Muscle of leg (tissue), 11 donors: ENCODE results near the gene TANC2. TPM values are rescaled to one million over a fixed set of nuclear protein-coding genes. Genes with fewer than 3 reads are reported as not detected.

ENCODE experiments used
- DNase-seq: peaks from one replicate; pipeline ENCODE4 v3.0.0; 2013
- H3K27ac ChIP-seq: one replicate; pipeline ENCODE4 v1.5.1; 2013; ENCODE audit warnings: mild to moderate bottlenecking, low read length, control low read depth
- H3K27me3 ChIP-seq: one replicate; pipeline ENCODE4 v1.6.1; 2013; ENCODE audit warnings: low read length; ENCODE audit not compliant: control insufficient read depth, insufficient read depth
- H3K36me3 ChIP-seq: one replicate; pipeline ENCODE4 v1.6.1; 2013; ENCODE audit warnings: low read length; ENCODE audit not compliant: control insufficient read depth, insufficient read depth
- H3K4me1 ChIP-seq: one replicate; pipeline ENCODE4 v1.6.1; 2013; ENCODE audit warnings: low read length; ENCODE audit not compliant: control insufficient read depth, insufficient read depth
- H3K4me3 ChIP-seq: one replicate; pipeline ENCODE4 v1.5.1; 2013; ENCODE audit warnings: low read length, control low read depth
- H3K9me3 ChIP-seq: replicated peaks from 2 replicates; pipeline ENCODE4 v1.6.1; 2013; ENCODE audit warnings: low read depth, low read length; ENCODE audit not compliant: control insufficient read depth
- WGBS: methylation state at CpG from one replicate; pipeline ENCODE4 v1.1.5; 2013; ENCODE audit warnings: missing lambda C conversion rate; ENCODE audit not compliant: insufficient coverage; 5-methylcytosine and 5-hydroxymethylcytosine counted together
- polyA plus RNA-seq, 8 donors: library from polyadenylated mRNA; unstranded; fragments of 120-200 nt; gene quantifications; one replicate each; pipeline versions ENCODE4 v1.2.1 to v1.2.3, GENCODE V29; 2013; ENCODE audit warnings: inconsistent platforms in 1 of 8, low replicate concordance in 1 of 8; ENCODE audit not compliant: insufficient read length in 8 of 8, insufficient read depth in 1 of 8
- total RNA-seq: library from RNA; stranded (reverse); fragments of 120-200 nt; gene quantifications from one replicate; pipeline ENCODE4 v1.2.4, GENCODE V29; 2013

Gene TANC2
- total and polyA plus RNA-seq, 9 donors, result 22.6 to 52.8 (median 36.1) TPM

GRCh38 chr17:62998166-62998565 is 32.1 kb downstream of the TANC2 start:
- no peak for DNase-seq
- no peak overlapping the region for H3K27ac ChIP-seq
- no peaks in the 10 kb centered on the region for H3K36me3 ChIP-seq
- H3K4me3 ChIP-seq, result no peak overlapping the region
- no CpG with 5 or more reads among the region's 1 CpG for WGBS
- no peaks in the 10 kb centered on the region for H3K4me1 ChIP-seq
- no peaks in the 10 kb centered on the region for H3K27me3 ChIP-seq
- H3K9me3 ChIP-seq, result no peaks in the 10 kb centered on the region

DNA sequence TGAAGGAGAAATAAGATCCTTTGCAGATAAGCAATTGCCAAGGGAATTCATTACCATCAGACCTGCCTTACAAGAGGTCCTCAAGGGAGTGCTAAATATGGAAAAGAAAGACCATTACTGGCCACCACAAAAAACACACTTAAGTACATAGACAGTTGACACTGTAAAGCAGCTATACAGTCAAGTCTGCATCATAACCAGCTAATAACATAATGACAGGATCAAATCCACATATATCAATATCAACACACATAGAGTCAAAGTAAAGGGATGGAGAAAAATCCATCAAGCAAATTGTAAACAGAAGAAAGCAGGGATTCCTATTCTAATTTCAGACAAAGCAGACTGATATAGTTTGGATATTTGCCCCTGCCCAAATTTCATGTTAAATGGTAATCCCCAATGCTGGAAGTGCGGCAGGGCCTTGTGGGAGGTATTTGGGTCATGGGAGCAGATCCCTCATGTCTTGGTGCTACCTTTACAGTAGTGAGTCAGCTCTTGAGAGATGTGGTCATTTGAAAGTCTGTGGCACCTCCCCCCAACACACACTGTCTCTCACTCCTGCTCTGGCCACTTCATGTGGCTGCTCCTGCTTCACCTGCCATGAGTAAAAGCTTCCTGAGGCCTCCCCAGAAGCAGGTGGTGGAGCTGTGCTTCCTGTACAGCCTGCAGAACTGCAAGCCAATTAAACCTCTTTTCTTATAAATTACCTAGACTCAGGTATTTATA is 32.8 kb downstream of the TANC2 start:
- Histone ChIP-seq H3K27ac (no peak overlapping the region), H3K4me1 (no peaks in the 10 kb centered on the region), H3K27me3 (no peaks in the 10 kb centered on the region), H3K4me3 (no peak overlapping the region), H3K9me3 (no peaks in the 10 kb centered on the region), H3K36me3 (no peaks in the 10 kb centered on the region)
- DNase-seq, result no peak
- WGBS, result 80% methylated on average over 1 of the region's 1 CpG

DNA sequence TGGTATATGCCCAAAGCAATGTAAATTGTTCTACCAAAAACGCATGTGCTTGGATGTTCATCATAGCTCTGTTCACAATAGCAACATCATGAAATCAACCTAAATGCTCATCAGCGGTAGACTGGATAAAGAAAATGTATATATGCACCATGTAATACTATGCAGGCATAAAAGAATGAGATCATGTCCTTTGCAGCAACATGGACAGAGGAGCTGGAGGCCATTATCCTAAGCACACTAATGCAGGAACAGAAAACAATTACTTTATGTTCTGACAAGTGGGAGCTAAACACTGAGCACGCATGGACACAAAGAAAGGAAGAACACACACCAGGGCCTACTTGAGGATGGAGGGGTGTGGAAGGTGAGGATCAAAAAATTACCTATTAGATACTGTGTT is 33.7 kb downstream of the TANC2 start:
- no peaks in the 10 kb centered on the region for H3K9me3 ChIP-seq
- H3K36me3 ChIP-seq, result no peaks in the 10 kb centered on the region
- H3K4me1 ChIP-seq, result no peaks in the 10 kb centered on the region
- H3K4me3 ChIP-seq, result no peak overlapping the region
- WGBS, result 80% methylated on average over 1 of the region's 3 CpGs
- H3K27me3 ChIP-seq, result no peaks in the 10 kb centered on the region
- no peak for DNase-seq
- H3K27ac ChIP-seq, result no peak overlapping the region

GRCh38 chr17:63001689-63002394 is 35.8 kb downstream of the TANC2 start:
- DNase-seq, result no peak
- H3K9me3 ChIP-seq, result no peaks in the 10 kb centered on the region
- H3K27ac ChIP-seq, result no peak overlapping the region
- H3K36me3 ChIP-seq, result no peaks in the 10 kb centered on the region
- no peak overlapping the region for H3K4me3 ChIP-seq
- no peaks in the 10 kb centered on the region for H3K27me3 ChIP-seq
- WGBS, result no CpG with 5 or more reads among the region's 5 CpGs
- H3K4me1 ChIP-seq, result no peaks in the 10 kb centered on the region

GRCh38 chr17:63002625-63003024 is 36.6 kb downstream of the TANC2 start:
- Histone ChIP-seq H3K27ac (no peak overlapping the region), H3K4me3 (no peak overlapping the region), H3K36me3 (no peaks in the 10 kb centered on the region), H3K27me3 (no peaks in the 10 kb centered on the region), H3K4me1 (no peaks in the 10 kb centered on the region), H3K9me3 (no peaks in the 10 kb centered on the region)
- no peak for DNase-seq
- WGBS, result no CpG with 5 or more reads among the region's 2 CpGs

GRCh38 chr17:63015824-63016223 is 49.8 kb downstream of the TANC2 start:
- no peak for DNase-seq
- no peak overlapping the region for H3K27ac ChIP-seq
- WGBS, result no CpG with 5 or more reads among the region's 4 CpGs
- H3K27me3 ChIP-seq, result no peaks in the 10 kb centered on the region
- H3K4me1 ChIP-seq, result no peaks in the 10 kb centered on the region
- no peaks in the 10 kb centered on the region for H3K9me3 ChIP-seq
- H3K4me3 ChIP-seq, result no peak overlapping the region
- H3K36me3 ChIP-seq, result peaks cover 3% of the 10 kb centered on the region

Other genes starting within 250 kb of the TANC2 start
- 0.40 TPM for gene MARCHF10, start 157.9 kb upstream of the TANC2 start, total RNA-seq
- gene MARCHF10, start 157.9 kb upstream of the TANC2 start, polyA plus RNA-seq, result 1 to 10 TPM in 1 of 8 donors, under 1 TPM in 7; 0.09 to 1.1 (median 0.43) TPM